GM12878 (cell line): Measurements from ENCODE around the gene CLEC4D. TPM values are rescaled to one million over a fixed set of nuclear protein-coding genes. Genes with fewer than 3 reads are reported as not detected.
"Not testable (repeated sequence)": the region's sequence is repeated elsewhere in the genome, so short reads cannot be mapped to it uniquely, and the experiment has no call there.

Experiments used
- ATAC-seq: fragments of 200-7000 bp; cut with Tn5 transposase; 3 replicates; pipeline ENCODE4 v1.9.1; 2020; ENCODE audit warnings: mild to moderate bottlenecking, moderate library complexity
- BruUV-seq: library from RNA; stranded (reverse); fragments of 400-500 nt; replicated peaks from 2 replicates; lab custom pipeline; 2021; lab: Mats Ljungman, UMichigan
- CTCF ChIA-PET: fragments of 300-600 bp; sonication (Branson Sonifier 250); formaldehyde crosslinking; extraction: SDS; loops from one replicate; lab custom pipeline; 2021; ENCODE audit warnings: inconsistent platforms; lab: Yijun Ruan, JAX
- POLR2A ChIA-PET: fragments of 350-600 bp; formaldehyde crosslinking; extraction: SDS; loops from one replicate; lab custom pipeline; 2021; ENCODE audit warnings: inconsistent platforms; lab: Charles Lee
- RAD21 ChIA-PET: fragments of 300-600 bp; sonication (Branson Sonifier 250); formaldehyde crosslinking; loops from one replicate; lab custom pipeline; 2023; ENCODE audit warnings: antibody characterized with exemption; ENCODE audit not compliant: unreplicated experiment; lab: Charles Lee
- SMC1A ChIA-PET: fragments of 300-600 bp; sonication (Branson Sonifier 250); formaldehyde crosslinking; loops from one replicate; lab custom pipeline; 2023; ENCODE audit not compliant: unreplicated experiment, uncharacterized antibody; lab: Charles Lee
- DNase-seq: peaks from one replicate; pipeline ENCODE4 v3.0.0-alpha.2; 2011; ENCODE audit warnings: low read depth, low spot score
- FAIRE-seq: peaks from 3 replicates; lab custom pipeline; 2011; peaks lifted over from hg19 to GRCh38; lab: Jason Lieb, UNC
- H2AFZ ChIP-seq: 2 replicates; pipeline ENCODE4 v1.6.0; 2011; ENCODE audit warnings: low read depth, low read length, control low read depth; ENCODE audit not compliant: control insufficient read depth
- H3K27ac ChIP-seq: 2 replicates; pipeline ENCODE4 v1.5.1; 2011; ENCODE audit warnings: control low read depth; ENCODE audit not compliant: control insufficient read depth, insufficient read depth
- H3K27me3 ChIP-seq, 2 experiments: replicated peaks in 1 of 2; 2 replicates each; pipeline versions ENCODE4 v1.6.0 to v1.6.1; 2011; ENCODE audit warnings: low read length in 1 of 2; ENCODE audit not compliant: control insufficient read depth in 2 of 2, insufficient read depth in 2 of 2
- H3K36me3 ChIP-seq, 2 experiments: 2 replicates each; pipeline ENCODE4 v1.5.1; 2011; ENCODE audit warnings: low read length in 1 of 2; ENCODE audit not compliant: control insufficient read depth in 2 of 2, insufficient read depth in 2 of 2
- H3K4me1 ChIP-seq: 2 replicates; pipeline ENCODE4 v1.6.1; 2011; ENCODE audit warnings: mild to moderate bottlenecking, low read length, moderate library complexity, mixed read lengths; ENCODE audit not compliant: control insufficient read depth, insufficient read depth
- H3K4me2 ChIP-seq: 2 replicates; pipeline ENCODE4 v1.6.0; 2011; ENCODE audit warnings: control low read depth; ENCODE audit not compliant: control insufficient read depth, insufficient read depth
- H3K4me3 ChIP-seq: fragments of 200-600 bp; sonication (generic); 2 replicates; pipeline ENCODE4 v1.5.1; 2016
- H3K79me2 ChIP-seq: 2 replicates; pipeline ENCODE4 v1.6.0; 2011; ENCODE audit warnings: low read length; ENCODE audit not compliant: control insufficient read depth, insufficient read depth
- H3K9ac ChIP-seq: 2 replicates; pipeline ENCODE4 v1.8.0; 2011; ENCODE audit warnings: low read length, control low read depth, mixed read lengths; ENCODE audit not compliant: control insufficient read depth, insufficient read depth
- H3K9me3 ChIP-seq: replicated peaks from 3 replicates; pipeline ENCODE4 v1.5.1; 2011; ENCODE audit warnings: mild to moderate bottlenecking, low read length; ENCODE audit not compliant: control insufficient read depth, insufficient read depth
- H4K20me1 ChIP-seq: 2 replicates; pipeline ENCODE4 v1.6.0; 2011; ENCODE audit not compliant: control insufficient read depth, insufficient read depth
- CTCF ChIP-seq, 3 experiments: IDR thresholded peaks in 2 of 3; conservative IDR thresholded peaks in 1 of 3; 2 replicates each; pipeline ENCODE4 v1.5.1; 2011; ENCODE audit warnings: low read depth in 3 of 3, low read length in 3 of 3, mild to moderate bottlenecking in 3 of 3, control low read depth in 2 of 3, moderate library complexity in 2 of 3, inconsistent platforms in 1 of 3, mixed read lengths in 1 of 3; ENCODE audit not compliant: control insufficient read depth in 2 of 3, insufficient read depth in 1 of 3; ENCODE audit errors: extremely low read depth in 1 of 3
- RAD21 ChIP-seq: IDR thresholded peaks from 2 replicates; pipeline ENCODE4 v1.6.1; 2011; ENCODE audit warnings: mild to moderate bottlenecking, low read depth, low read length, moderate library complexity; ENCODE audit not compliant: insufficient read depth
- ZBTB33 ChIP-seq: fragments of 450-650 bp; IDR thresholded peaks from 2 replicates; pipeline ENCODE4 v1.6.1; 2017; ENCODE audit warnings: mild to moderate bottlenecking
- WGBS: methylation state at CpG from one replicate; pipeline ENCODE4 v1.1.6; 2016; ENCODE audit warnings: low lambda C conversion rate; ENCODE audit not compliant: insufficient replicate concordance, insufficient coverage; ENCODE audit errors: missing lambda C conversion rate; 5-methylcytosine and 5-hydroxymethylcytosine counted together
- in situ Hi-C: fragments of 300-500 bp; cut with MboI; formaldehyde crosslinking; loops from 9 replicates; pipeline ENCODE4 v1.14.3; 2018; ENCODE audit warnings: mixed read lengths
- intact Hi-C: fragments of 100-400 bp; cut with micrococcal nuclease; formaldehyde crosslinking; loops from one replicate; pipeline ENCODE4 v1.14.2; 2022; ENCODE audit not compliant: unreplicated experiment
- polyA plus RNA-seq, 11 experiments: library from polyadenylated mRNA; depleted of rRNA in 4 of 11; unstranded in 6 of 11; stranded (reverse) in 5 of 11; fragments of >200 nt; fragmentation: Nextera tagmentation in 4 of 11; fragmentation: Illumina TruSeq in 1 of 11; extraction: Ambion mirVana in 4 of 11; extraction: Trizol in 1 of 11; gene quantifications; 1 replicate in 1 of 11; 2 replicates in 10 of 11; pipeline versions ENCODE4 v1.2.1 to v1.2.3, GENCODE V29; 2011 to 2016; ENCODE audit warnings: inconsistent platforms in 2 of 11, missing spikeins in 2 of 11, low read depth in 1 of 11
- total RNA-seq, 4 experiments: library from RNA; depleted of rRNA in 3 of 4; stranded (reverse); fragments of >200 nt in 3 of 4; fragmentation: Illumina TruSeq in 1 of 4; extraction: Trizol in 1 of 4; gene quantifications; 2 replicates each; pipeline versions ENCODE4 v1.2.1 to v1.2.3, GENCODE V29; 2013 to 2021
- TF ChIP-seq, protein P1 (sequence below): fragments of 450-650 bp; IDR thresholded peaks from 2 replicates; pipeline ENCODE4 v1.6.1; 2017; ENCODE audit warnings: mild to moderate bottlenecking, moderate library complexity

CLEC4D gene
- total and polyA plus RNA-seq, 10 of the 15 experiments (the other 5 are each of a cell fraction or from before 2014, with no cell fraction given), result not detected

GRCh38 chr12:8532045-8532444 lies 18.7 kb downstream of the CLEC4D start (continued):
- TF ChIP-seq, protein P1, sequence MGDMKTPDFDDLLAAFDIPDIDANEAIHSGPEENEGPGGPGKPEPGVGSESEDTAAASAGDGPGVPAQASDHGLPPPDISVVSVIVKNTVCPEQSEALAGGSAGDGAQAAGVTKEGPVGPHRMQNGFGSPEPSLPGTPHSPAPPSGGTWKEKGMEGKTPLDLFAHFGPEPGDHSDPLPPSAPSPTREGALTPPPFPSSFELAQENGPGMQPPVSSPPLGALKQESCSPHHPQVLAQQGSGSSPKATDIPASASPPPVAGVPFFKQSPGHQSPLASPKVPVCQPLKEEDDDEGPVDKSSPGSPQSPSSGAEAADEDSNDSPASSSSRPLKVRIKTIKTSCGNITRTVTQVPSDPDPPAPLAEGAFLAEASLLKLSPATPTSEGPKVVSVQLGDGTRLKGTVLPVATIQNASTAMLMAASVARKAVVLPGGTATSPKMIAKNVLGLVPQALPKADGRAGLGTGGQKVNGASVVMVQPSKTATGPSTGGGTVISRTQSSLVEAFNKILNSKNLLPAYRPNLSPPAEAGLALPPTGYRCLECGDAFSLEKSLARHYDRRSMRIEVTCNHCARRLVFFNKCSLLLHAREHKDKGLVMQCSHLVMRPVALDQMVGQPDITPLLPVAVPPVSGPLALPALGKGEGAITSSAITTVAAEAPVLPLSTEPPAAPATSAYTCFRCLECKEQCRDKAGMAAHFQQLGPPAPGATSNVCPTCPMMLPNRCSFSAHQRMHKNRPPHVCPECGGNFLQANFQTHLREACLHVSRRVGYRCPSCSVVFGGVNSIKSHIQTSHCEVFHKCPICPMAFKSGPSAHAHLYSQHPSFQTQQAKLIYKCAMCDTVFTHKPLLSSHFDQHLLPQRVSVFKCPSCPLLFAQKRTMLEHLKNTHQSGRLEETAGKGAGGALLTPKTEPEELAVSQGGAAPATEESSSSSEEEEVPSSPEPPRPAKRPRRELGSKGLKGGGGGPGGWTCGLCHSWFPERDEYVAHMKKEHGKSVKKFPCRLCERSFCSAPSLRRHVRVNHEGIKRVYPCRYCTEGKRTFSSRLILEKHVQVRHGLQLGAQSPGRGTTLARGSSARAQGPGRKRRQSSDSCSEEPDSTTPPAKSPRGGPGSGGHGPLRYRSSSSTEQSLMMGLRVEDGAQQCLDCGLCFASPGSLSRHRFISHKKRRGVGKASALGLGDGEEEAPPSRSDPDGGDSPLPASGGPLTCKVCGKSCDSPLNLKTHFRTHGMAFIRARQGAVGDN, result no peak

DNA sequence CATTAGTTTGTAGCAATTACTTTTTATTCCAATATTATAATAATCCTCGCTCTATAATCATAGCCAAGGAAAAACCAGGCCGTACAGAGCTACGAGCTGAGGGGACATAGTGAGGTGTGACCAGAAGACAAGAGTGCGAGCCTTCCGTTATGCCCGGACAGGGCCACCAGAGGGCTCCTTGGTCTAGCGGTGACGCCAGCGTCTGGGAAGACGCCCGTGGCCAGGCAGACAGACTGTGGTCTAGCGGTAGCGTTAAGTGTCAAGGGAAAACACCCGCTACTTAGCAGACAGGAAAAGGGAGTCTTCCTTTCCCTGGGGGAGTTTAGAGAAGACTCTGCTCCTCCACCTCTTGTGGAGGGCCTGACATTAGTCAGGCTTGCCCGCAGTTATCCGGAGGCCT lies 24.5 kb downstream of the CLEC4D start:
- H3K27ac ChIP-seq, H3K9ac ChIP-seq, intact Hi-C loops: not testable (repeated sequence)
- in situ Hi-C loops, result loop anchor here (25.0 kb wide), 1 partner anchor 349 kb away; no protein-coding TSS in a partner anchor
- TF ChIP-seq RAD21, result 0 out of 2 replicates have a peak, but pooled peaks have one; percentile 21
- TF ChIP-seq ZBTB33, result peak; percentile 32; the same call in 1 of the 2 replicates
- peak; percentile 19 to 55 (median 33); a peak in 5 of 6 replicates for TF ChIP-seq CTCF (IDR thresholded peaks at IDR 0.05 in 2 of 3, conservative IDR thresholded peaks at IDR 0.05 in 1 of 3; ENCODE audit: control insufficient read depth in 2 of 3, extremely low read depth in 1 of 3, insufficient read depth in 1 of 3, low read depth in 3 of 3, low read length in 3 of 3)
- TF ChIP-seq, all 136 proteins: peak for 3; not testable (repeated sequence) for 133
- FAIRE-seq, RAD21 ChIA-PET, H3K4me1 ChIP-seq, H3K27me3 ChIP-seq, H3K36me3 ChIP-seq, DNase-seq, H4K20me1 ChIP-seq, H2AFZ ChIP-seq, CTCF ChIA-PET, ATAC-seq, POLR2A ChIA-PET, H3K4me2 ChIP-seq, BruUV-seq, H3K79me2 ChIP-seq, SMC1A ChIA-PET, H3K4me3 ChIP-seq, H3K9me3 ChIP-seq: not testable (repeated sequence)
- 8% methylated on average over 16 of the region's 16 CpGs for WGBS

DNA sequence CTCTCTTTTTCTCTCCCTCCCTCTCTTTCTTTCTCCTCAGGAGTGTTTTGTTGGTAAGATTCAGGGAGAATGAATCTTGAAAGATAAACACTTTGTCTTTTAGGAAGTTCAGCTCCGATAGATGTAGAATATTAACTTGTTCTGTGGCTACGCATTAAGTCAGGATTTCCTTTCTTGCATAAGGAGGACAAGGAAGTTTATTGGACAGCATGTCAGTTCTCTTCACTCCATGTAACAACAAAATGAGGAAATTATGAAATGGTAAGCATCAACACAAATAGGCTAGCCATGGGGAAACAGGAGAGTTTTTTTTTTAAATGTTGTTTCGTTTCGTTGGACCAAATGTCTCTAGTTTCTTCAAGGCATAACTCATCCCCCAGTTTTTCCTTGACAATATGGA lies 27.5 kb downstream of the CLEC4D start, which contains the start of gene CLEC4E:
Gene CLEC4E, minus strand, starts transcription at position 75 of the 400 bp plus-strand sequence. CDS start 108 bp downstream, outside the sequence.
- H2AFZ ChIP-seq, H3K4me3 ChIP-seq, H3K27ac ChIP-seq, DNase-seq, ATAC-seq, H3K27me3 ChIP-seq, H3K9me3 ChIP-seq, H3K4me1 ChIP-seq, H3K36me3 ChIP-seq, POLR2A ChIA-PET, H3K9ac ChIP-seq, H4K20me1 ChIP-seq, FAIRE-seq, RAD21 ChIA-PET, BruUV-seq, H3K4me2 ChIP-seq, H3K79me2 ChIP-seq: not testable (repeated sequence)
- ChIA-PET CTCF (interaction anchor here (0.7 to 5.7 kb wide), 5 partner anchors 50 to 509 kb away, joined by 3 to 148 read pairs (median 3); partner anchors contain the start of gene AICDA), SMC1A (interaction anchor here (1.1 to 1.3 kb wide), 2 partner anchors 9 to 72 kb away, joined by 3 to 4 read pairs; partner anchors contain the start of gene AICDA)
- WGBS, result 54% methylated on average over 4 of the region's 4 CpGs
- intact Hi-C loops, result loop anchor here (5.0 to 10.0 kb wide), 4 partner anchors 144 to 504 kb away; partner anchors contain the start of gene A2ML1
- in situ Hi-C loops, result loop anchor here (25.0 kb wide), 1 partner anchor 346 kb away; no protein-coding TSS in a partner anchor
